Trophoblast cell (in vitro differentiated cells and primary cell): ENCODE measurements around the gene ADAM23.

Experiments
- DNase-seq, 2 donors: peaks; one replicate each; pipeline ENCODE4 v3.0.0-alpha.2; 2016
- H2AFZ ChIP-seq: 2 replicates; pipeline ENCODE4 v1.6.1; 2013; ENCODE audit warnings: low read length, moderate library complexity, mild to moderate bottlenecking; ENCODE audit not compliant: insufficient read depth, poor library complexity
- H2AK5ac ChIP-seq: 2 replicates; pipeline ENCODE4 v1.6.1; 2013; ENCODE audit warnings: mild to moderate bottlenecking, low read length
- H2BK120ac ChIP-seq: 2 replicates; pipeline ENCODE4 v1.6.1; 2013; ENCODE audit warnings: low read length, mild to moderate bottlenecking, moderate library complexity; ENCODE audit not compliant: insufficient read depth, poor library complexity
- H2BK12ac ChIP-seq: 2 replicates; pipeline ENCODE4 v1.6.1; 2013; ENCODE audit warnings: mild to moderate bottlenecking, low read length, moderate library complexity
- H2BK5ac ChIP-seq: 2 replicates; pipeline ENCODE4 v1.6.1; 2013; ENCODE audit warnings: low read length, low read depth, moderate library complexity, mild to moderate bottlenecking; ENCODE audit not compliant: poor library complexity
- H3K14ac ChIP-seq: 2 replicates; pipeline ENCODE4 v1.6.1; 2013; ENCODE audit warnings: mild to moderate bottlenecking, low read length
- H3K18ac ChIP-seq: 2 replicates; pipeline ENCODE4 v1.6.1; 2013; ENCODE audit warnings: mild to moderate bottlenecking, low read length
- H3K23ac ChIP-seq: 2 replicates; pipeline ENCODE4 v1.6.1; 2013; ENCODE audit warnings: low read length
- H3K27ac ChIP-seq: 2 replicates; pipeline ENCODE4 v1.5.1; 2013; ENCODE audit warnings: low read depth, mild to moderate bottlenecking, inconsistent platforms, low read length, moderate library complexity
- H3K27me3 ChIP-seq: 2 replicates; pipeline ENCODE4 v1.6.1; 2013; ENCODE audit warnings: inconsistent platforms, mild to moderate bottlenecking, low read length, moderate library complexity; ENCODE audit not compliant: insufficient read depth
- H3K36me3 ChIP-seq, 2 experiments: 1 replicate in 1 of 2; 2 replicates in 1 of 2; pipeline ENCODE4 v1.6.1; 2013; ENCODE audit warnings: low read length in 2 of 2, mild to moderate bottlenecking in 2 of 2, moderate library complexity in 1 of 2; ENCODE audit not compliant: insufficient read depth in 2 of 2, control insufficient read depth in 1 of 2
- H3K4ac ChIP-seq: 2 replicates; pipeline ENCODE4 v1.6.1; 2013; ENCODE audit warnings: low read depth, mild to moderate bottlenecking, low read length, moderate library complexity
- H3K4me1 ChIP-seq, 2 experiments: 1 replicate in 1 of 2; 2 replicates in 1 of 2; pipeline ENCODE4 v1.6.1; 2013; ENCODE audit warnings: low read length in 2 of 2, mild to moderate bottlenecking in 2 of 2, moderate library complexity in 1 of 2; ENCODE audit not compliant: insufficient read depth in 2 of 2, control insufficient read depth in 1 of 2
- H3K4me2 ChIP-seq: 2 replicates; pipeline ENCODE4 v1.6.1; 2013; ENCODE audit warnings: inconsistent platforms, mild to moderate bottlenecking, low read length, moderate library complexity
- H3K4me3 ChIP-seq: 2 replicates; pipeline ENCODE4 v1.5.1; 2013; ENCODE audit warnings: mild to moderate bottlenecking, low read depth, low read length, inconsistent platforms
- H3K79me1 ChIP-seq: one replicate; pipeline ENCODE4 v1.6.1; 2013; ENCODE audit warnings: low read length
- H3K79me2 ChIP-seq: 2 replicates; pipeline ENCODE4 v1.6.1; 2013; ENCODE audit warnings: low read length, mild to moderate bottlenecking; ENCODE audit not compliant: control insufficient read depth, insufficient read depth, poor library complexity
- H3K9ac ChIP-seq: 2 replicates; pipeline ENCODE4 v1.6.1; 2013; ENCODE audit warnings: mild to moderate bottlenecking, low read length
- H3K9me3 ChIP-seq: 2 replicates; pipeline ENCODE4 v1.6.1; 2013; ENCODE audit warnings: low read depth, mild to moderate bottlenecking, control low read depth, inconsistent platforms, low read length; ENCODE audit not compliant: insufficient read depth
- H4K12ac ChIP-seq: 2 replicates; pipeline ENCODE4 v1.6.1; 2013; ENCODE audit warnings: low read depth, mild to moderate bottlenecking, low read length, moderate library complexity
- H4K8ac ChIP-seq: 2 replicates; pipeline ENCODE4 v1.6.1; 2013; ENCODE audit warnings: low read depth, mild to moderate bottlenecking, low read length, moderate library complexity
- H4K91ac ChIP-seq: one replicate; pipeline ENCODE4 v1.6.1; 2013; ENCODE audit warnings: low read depth, mild to moderate bottlenecking, low read length, moderate library complexity
- WGBS: extraction: QIAGEN DNeasy Blood & Tissue Kit; methylation state at CpG from one replicate; pipeline ENCODE4 v1.1.7; 2013; ENCODE audit warnings: missing lambda C conversion rate; ENCODE audit not compliant: insufficient read length, insufficient coverage; ENCODE audit errors: extremely low coverage; 5-methylcytosine and 5-hydroxymethylcytosine counted together

ADAM23 gene

GRCh38 chr2:206615417-206616089 is 172.2 kb downstream of the ADAM23 start:
- Histone ChIP-seq H2BK5ac (no peak overlapping the region), H2AK5ac (no peak overlapping the region), H3K27me3 (no peaks in the 10 kb centered on the region), H3K18ac (no peak overlapping the region), H3K36me3 (no peaks in the 10 kb centered on the region), H3K79me2 (no peaks in the 10 kb centered on the region), H3K4me2 (no peak overlapping the region), H4K91ac (no peak overlapping the region), H2BK120ac (no peak overlapping the region), H3K9me3 (no peaks in the 10 kb centered on the region), H3K14ac (no peak overlapping the region), H4K8ac (no peak overlapping the region), H4K12ac (no peak overlapping the region), H3K4ac (no peak overlapping the region), H2AFZ (no peak overlapping the region), H3K4me3 (no peak overlapping the region), H3K23ac (no peak overlapping the region), H3K27ac (no peak overlapping the region), H2BK12ac (no peak overlapping the region), H3K79me1 (no peaks in the 10 kb centered on the region), H3K4me1 (no peaks in the 10 kb centered on the region), H3K9ac (no peak overlapping the region)
- WGBS, result no CpG with 5 or more reads among the region's 7 CpGs
- DNase-seq, result no peak

- Histone ChIP-seq H4K91ac (no peak overlapping the region), H3K14ac (no peak overlapping the region), H3K4me1 (no peaks in the 10 kb centered on the region), H3K9me3 (no peaks in the 10 kb centered on the region), H3K4me2 (no peak overlapping the region), H4K12ac (no peak overlapping the region), H2AFZ (no peak overlapping the region), H2BK5ac (no peak overlapping the region), H4K8ac (no peak overlapping the region), H3K27me3 (no peaks in the 10 kb centered on the region), H2BK12ac (no peak overlapping the region), H3K79me2 (no peaks in the 10 kb centered on the region), H3K36me3 (no peaks in the 10 kb centered on the region), H3K4ac (no peak overlapping the region), H3K4me3 (no peak overlapping the region), H3K23ac (no peak overlapping the region), H2BK120ac (no peak overlapping the region), H3K18ac (no peak overlapping the region), H3K27ac (no peak overlapping the region), H3K9ac (no peak overlapping the region), H3K79me1 (no peaks in the 10 kb centered on the region), H2AK5ac (no peak overlapping the region)
- WGBS, result no CpG with 5 or more reads among the region's 2 CpGs
- no peak for DNase-seq
Observed at GRCh38 chr2:206616151-206616550, 172.8 kb downstream of the ADAM23 start.

- Histone ChIP-seq H2BK120ac (no peak overlapping the region), H2BK12ac (no peak overlapping the region), H3K4ac (no peak overlapping the region), H3K9me3 (no peaks in the 10 kb centered on the region), H4K12ac (no peak overlapping the region), H3K4me2 (no peak overlapping the region), H3K4me3 (no peak overlapping the region), H2AFZ (no peak overlapping the region), H3K23ac (no peak overlapping the region), H2BK5ac (no peak overlapping the region), H4K8ac (no peak overlapping the region), H3K36me3 (no peaks in the 10 kb centered on the region), H3K9ac (no peak overlapping the region), H3K14ac (no peak overlapping the region), H3K27me3 (no peaks in the 10 kb centered on the region), H3K79me1 (no peaks in the 10 kb centered on the region), H3K4me1 (no peaks in the 10 kb centered on the region), H3K18ac (no peak overlapping the region), H2AK5ac (no peak overlapping the region), H3K27ac (no peak overlapping the region), H4K91ac (no peak overlapping the region), H3K79me2 (no peaks in the 10 kb centered on the region)
- no peak for DNase-seq
- WGBS, result no CpG with 5 or more reads among the region's 3 CpGs
Observed at GRCh38 chr2:206619011-206619410, 175.7 kb downstream of the ADAM23 start.

GRCh38 chr2:206626108-206626507 is 182.8 kb downstream of the ADAM23 start:
- no peak for DNase-seq
- Histone ChIP-seq H2AK5ac (no peak overlapping the region), H4K8ac (no peak overlapping the region), H3K14ac (no peak overlapping the region), H3K9ac (no peak overlapping the region), H3K18ac (no peak overlapping the region), H2BK5ac (no peak overlapping the region), H3K4ac (no peak overlapping the region), H3K4me1 (no peaks in the 10 kb centered on the region), H4K12ac (no peak overlapping the region), H2AFZ (no peak overlapping the region), H3K4me2 (no peak overlapping the region), H3K27me3 (no peaks in the 10 kb centered on the region), H3K36me3 (no peaks in the 10 kb centered on the region), H3K9me3 (peaks cover 1% of the 10 kb centered on the region), H2BK12ac (no peak overlapping the region), H3K79me2 (no peaks in the 10 kb centered on the region), H3K27ac (no peak overlapping the region), H4K91ac (no peak overlapping the region), H3K4me3 (no peak overlapping the region), H3K79me1 (no peaks in the 10 kb centered on the region), H3K23ac (no peak overlapping the region), H2BK120ac (no peak overlapping the region)
- no CpG with 5 or more reads among the region's 2 CpGs for WGBS
